HEK293 (cell line): ENCODE measurements around the gene KLF11.

Experiments
- CTCF ChIA-PET: fragments of 350-600 bp; formaldehyde crosslinking; extraction: SDS; loops from one replicate; lab custom pipeline; 2021; ENCODE audit warnings: antibody characterized with exemption; lab: Yijun Ruan, JAX
- POLR2A ChIA-PET: fragments of 300-600 bp; formaldehyde crosslinking; extraction: SDS; loops from one replicate; lab custom pipeline; 2020; ENCODE audit warnings: antibody characterized with exemption, inconsistent platforms; lab: Yijun Ruan, JAX
- H3K27ac ChIP-seq: fragments of 200-500 bp; sonication (Bioruptor generic); 2 replicates; pipeline ENCODE4 v1.5.1; 2014; ENCODE audit warnings: low read depth, low read length, control low read depth, inconsistent platforms; ENCODE audit errors: extremely low read depth
- H3K36me3 ChIP-seq, 2 experiments: fragments of 200-500 bp in 1 of 2; sonication (Bioruptor generic) in 1 of 2; 1 replicate in 1 of 2; 2 replicates in 1 of 2; pipeline ENCODE4 v1.5.1; 2014 to 2017; ENCODE audit warnings: inconsistent platforms in 2 of 2, low read length in 2 of 2; ENCODE audit not compliant: control insufficient read depth in 2 of 2, insufficient read depth in 1 of 2
- H3K4me1 ChIP-seq: fragments of 200-500 bp; sonication (Bioruptor generic); 2 replicates; pipeline ENCODE4 v1.5.1; 2014; ENCODE audit warnings: mild to moderate bottlenecking, low read length, inconsistent platforms; ENCODE audit not compliant: control insufficient read depth, insufficient read depth
- H3K4me3 ChIP-seq: 2 replicates; pipeline ENCODE4 v1.5.1; 2011; ENCODE audit warnings: low read depth, mild to moderate bottlenecking, control low read depth, low read length, moderate library complexity
- H3K9me3 ChIP-seq: fragments of 200-500 bp; sonication (Bioruptor generic); 2 replicates; pipeline ENCODE4 v1.5.1; 2014; ENCODE audit warnings: low read depth, low read length, inconsistent platforms; ENCODE audit not compliant: control insufficient read depth, insufficient read depth
- KLF1 ChIP-seq: fragments of 450-650 bp; formaldehyde crosslinking; IDR thresholded peaks from 2 replicates; pipeline ENCODE4 v1.5.1; 2016; ENCODE audit warnings: missing biosample characterization, missing genetic modification characterization
- KLF8 ChIP-seq: fragments of 450-650 bp; formaldehyde crosslinking; IDR thresholded peaks from 2 replicates; pipeline ENCODE4 v1.5.1; 2016; ENCODE audit warnings: missing biosample characterization, missing genetic modification characterization
- PRDM1 ChIP-seq: fragments of 450-650 bp; formaldehyde crosslinking; IDR thresholded peaks from 2 replicates; pipeline ENCODE4; 2016; ENCODE audit warnings: missing biosample characterization, missing genetic modification characterization
- SP7 ChIP-seq: fragments of 450-650 bp; formaldehyde crosslinking; IDR thresholded peaks from 2 replicates; pipeline ENCODE4 v1.5.1; 2016; ENCODE audit warnings: missing biosample characterization, missing genetic modification characterization
- YY1 ChIP-seq: fragments of 450-650 bp; formaldehyde crosslinking; IDR thresholded peaks from 2 replicates; pipeline ENCODE4 v1.5.1; 2018; ENCODE audit warnings: missing biosample characterization, missing genetic modification characterization
- ZFP3 ChIP-seq: fragments of 450-650 bp; formaldehyde crosslinking; IDR thresholded peaks from 2 replicates; pipeline ENCODE4 v1.5.1; 2016; ENCODE audit warnings: low read depth, missing biosample characterization, missing genetic modification characterization
- ZFP37 ChIP-seq: fragments of 450-650 bp; formaldehyde crosslinking; IDR thresholded peaks from 2 replicates; pipeline ENCODE4 v1.5.1; 2016; ENCODE audit warnings: missing biosample characterization, missing genetic modification characterization
- ZNF112 ChIP-seq: fragments of 450-650 bp; formaldehyde crosslinking; IDR thresholded peaks from 2 replicates; pipeline ENCODE4 v1.5.0; 2017; ENCODE audit warnings: missing biosample characterization, missing genetic modification characterization
- ZNF114 ChIP-seq: fragments of 450-650 bp; formaldehyde crosslinking; IDR thresholded peaks from 2 replicates; pipeline ENCODE4 v1.5.0; 2017; ENCODE audit warnings: missing biosample characterization, missing genetic modification characterization
- ZNF157 ChIP-seq: fragments of 450-650 bp; formaldehyde crosslinking; IDR thresholded peaks from 2 replicates; pipeline ENCODE4 v1.5.1; 2016; ENCODE audit warnings: missing biosample characterization, missing genetic modification characterization
- ZNF214 ChIP-seq: fragments of 450-650 bp; formaldehyde crosslinking; IDR thresholded peaks from 2 replicates; pipeline ENCODE4 v1.5.1; 2017; ENCODE audit warnings: missing biosample characterization, mild to moderate bottlenecking, missing genetic modification characterization, borderline replicate concordance
- ZNF37A ChIP-seq: fragments of 450-650 bp; IDR thresholded peaks from 2 replicates; pipeline ENCODE4 v1.5.1; 2018; ENCODE audit warnings: missing biosample characterization, missing genetic modification characterization
- ZNF394 ChIP-seq: fragments of 450-650 bp; formaldehyde crosslinking; IDR thresholded peaks from 2 replicates; pipeline ENCODE4 v1.5.1; 2016; ENCODE audit warnings: missing biosample characterization, missing genetic modification characterization, mild to moderate bottlenecking, moderate library complexity, borderline replicate concordance
- ZNF473 ChIP-seq: fragments of 450-650 bp; formaldehyde crosslinking; IDR thresholded peaks from 2 replicates; pipeline ENCODE4 v1.5.1; 2017; ENCODE audit warnings: missing biosample characterization, missing genetic modification characterization
- ZNF48 ChIP-seq: fragments of 450-650 bp; formaldehyde crosslinking; IDR thresholded peaks from 2 replicates; pipeline ENCODE4 v1.5.1; 2016; ENCODE audit warnings: missing biosample characterization, missing genetic modification characterization
- ZNF501 ChIP-seq: fragments of 450-650 bp; formaldehyde crosslinking; IDR thresholded peaks from 2 replicates; pipeline ENCODE4 v1.5.1; 2016; ENCODE audit warnings: missing biosample characterization, missing genetic modification characterization
- ZNF510 ChIP-seq: fragments of 450-650 bp; formaldehyde crosslinking; IDR thresholded peaks from 2 replicates; pipeline ENCODE4 v1.5.1; 2018; ENCODE audit warnings: mild to moderate bottlenecking, missing genetic modification characterization, missing biosample characterization; ENCODE audit not compliant: insufficient replicate concordance
- ZNF529 ChIP-seq: fragments of 450-650 bp; formaldehyde crosslinking; IDR thresholded peaks from 2 replicates; pipeline ENCODE4 v1.5.1; 2017; ENCODE audit warnings: missing genetic modification characterization, missing biosample characterization; ENCODE audit not compliant: insufficient replicate concordance
- ZNF544 ChIP-seq: fragments of 450-650 bp; formaldehyde crosslinking; IDR thresholded peaks from 2 replicates; pipeline ENCODE4 v1.5.0; 2017; ENCODE audit warnings: missing biosample characterization, missing genetic modification characterization
- ZNF670 ChIP-seq: fragments of 450-650 bp; formaldehyde crosslinking; IDR thresholded peaks from 2 replicates; pipeline ENCODE4 v1.5.1; 2016; ENCODE audit warnings: missing biosample characterization, missing genetic modification characterization, low read depth
- ZNF701 ChIP-seq: fragments of 450-650 bp; formaldehyde crosslinking; IDR thresholded peaks from 2 replicates; pipeline ENCODE4 v1.5.1; 2016; ENCODE audit warnings: missing biosample characterization, missing genetic modification characterization
- ZNF785 ChIP-seq: fragments of 450-650 bp; formaldehyde crosslinking; IDR thresholded peaks from 2 replicates; pipeline ENCODE4 v1.5.1; 2016; ENCODE audit warnings: missing biosample characterization, missing genetic modification characterization
- ZSCAN23 ChIP-seq: fragments of 450-650 bp; formaldehyde crosslinking; IDR thresholded peaks from 2 replicates; pipeline ENCODE4 v1.5.1; 2016; ENCODE audit warnings: missing biosample characterization, missing genetic modification characterization
- ZSCAN30 ChIP-seq: fragments of 450-650 bp; IDR thresholded peaks from 2 replicates; pipeline ENCODE4 v1.5.1; 2018; ENCODE audit warnings: missing biosample characterization, mild to moderate bottlenecking, missing genetic modification characterization, moderate library complexity
- TF ChIP-seq, protein P1 (sequence below): fragments of 450-650 bp; formaldehyde crosslinking; IDR thresholded peaks from 2 replicates; pipeline ENCODE4 v1.5.1; 2016; ENCODE audit warnings: missing biosample characterization, missing genetic modification characterization
- TF ChIP-seq, protein P2 (sequence below): fragments of 450-650 bp; formaldehyde crosslinking; conservative IDR thresholded peaks from 2 replicates; pipeline ENCODE4 v1.5.1; 2016; ENCODE audit warnings: low read depth, missing biosample characterization, missing genetic modification characterization
- TF ChIP-seq, protein P3 (sequence below): fragments of 450-650 bp; formaldehyde crosslinking; IDR thresholded peaks from 2 replicates; pipeline ENCODE4 v1.5.1; 2017; ENCODE audit warnings: missing biosample characterization, mild to moderate bottlenecking, missing genetic modification characterization, moderate library complexity
- TF ChIP-seq, protein P4 (sequence below): fragments of 450-650 bp; formaldehyde crosslinking; IDR thresholded peaks from 2 replicates; pipeline ENCODE4 v1.5.1; 2016; ENCODE audit warnings: missing biosample characterization, missing genetic modification characterization

KLF11 gene

DNA sequence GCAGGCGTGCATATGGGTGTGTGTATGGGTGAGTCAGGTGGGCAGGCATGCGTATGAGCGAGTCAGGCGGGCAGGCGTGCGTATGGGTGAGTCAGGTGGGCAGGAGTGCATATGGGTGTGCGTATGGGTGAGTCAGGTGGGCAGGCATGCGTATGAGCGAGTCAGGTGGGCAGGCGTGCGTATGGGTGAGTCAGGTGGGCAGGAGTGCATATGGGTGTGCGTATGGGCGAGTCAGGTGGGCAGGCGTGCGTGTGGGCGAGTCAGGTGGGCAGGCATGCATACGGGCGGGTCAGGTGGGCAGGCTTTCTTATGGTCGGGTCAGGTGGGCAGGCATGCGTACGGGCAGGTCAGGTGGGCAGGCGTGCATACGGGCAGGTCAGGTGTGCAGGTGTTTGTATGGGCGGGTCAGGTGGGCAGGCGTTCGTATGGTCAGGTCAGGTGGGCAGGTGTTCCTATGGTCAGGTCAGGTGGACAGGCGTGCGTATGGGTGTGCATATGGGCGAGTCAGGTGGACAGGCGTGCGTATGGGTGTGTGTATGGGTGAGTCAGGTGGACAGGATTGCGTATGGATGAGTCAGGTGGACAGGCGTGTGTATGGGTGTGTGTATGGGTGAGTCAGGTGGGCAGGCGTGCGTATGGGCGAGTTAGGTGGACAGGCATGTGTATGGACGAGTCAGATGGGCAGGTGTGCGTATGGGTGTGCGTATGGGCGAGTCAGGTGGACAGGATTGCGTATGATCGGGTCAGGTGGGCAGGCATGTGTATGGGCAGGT lies 28.7 kb upstream of the KLF11 start:
- ChIA-PET CTCF (no interaction called here), POLR2A (no interaction called here)
- Histone ChIP-seq H3K4me3 (no peak overlapping the region), H3K36me3 (no peaks in the 10 kb centered on the region), H3K4me1 (no peaks in the 10 kb centered on the region), H3K9me3 (no peaks in the 10 kb centered on the region), H3K27ac (no peak overlapping the region)
- TF ChIP-seq ZSCAN30 (tag by site-specific recombination): no peak
- no peak for TF ChIP-seq YY1 (tag by site-specific recombination)
- TF ChIP-seq, protein P1, sequence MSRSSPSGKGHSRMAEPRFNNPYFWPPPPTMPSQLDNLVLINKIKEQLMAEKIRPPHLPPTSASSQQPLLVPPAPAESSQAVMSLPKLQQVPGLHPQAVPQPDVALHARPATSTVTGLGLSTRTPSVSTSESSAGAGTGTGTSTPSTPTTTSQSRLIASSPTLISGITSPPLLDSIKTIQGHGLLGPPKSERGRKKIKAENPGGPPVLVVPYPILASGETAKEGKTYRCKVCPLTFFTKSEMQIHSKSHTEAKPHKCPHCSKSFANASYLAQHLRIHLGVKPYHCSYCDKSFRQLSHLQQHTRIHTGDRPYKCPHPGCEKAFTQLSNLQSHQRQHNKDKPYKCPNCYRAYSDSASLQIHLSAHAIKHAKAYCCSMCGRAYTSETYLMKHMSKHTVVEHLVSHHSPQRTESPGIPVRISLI (tag by site-specific recombination): no peak
- TF ChIP-seq ZNF670 (tag by site-specific recombination): no peak
- no peak for TF ChIP-seq ZNF544 (tag by site-specific recombination)
- TF ChIP-seq ZSCAN23: no peak
- TF ChIP-seq ZNF701: no peak
- TF ChIP-seq, protein P2, sequence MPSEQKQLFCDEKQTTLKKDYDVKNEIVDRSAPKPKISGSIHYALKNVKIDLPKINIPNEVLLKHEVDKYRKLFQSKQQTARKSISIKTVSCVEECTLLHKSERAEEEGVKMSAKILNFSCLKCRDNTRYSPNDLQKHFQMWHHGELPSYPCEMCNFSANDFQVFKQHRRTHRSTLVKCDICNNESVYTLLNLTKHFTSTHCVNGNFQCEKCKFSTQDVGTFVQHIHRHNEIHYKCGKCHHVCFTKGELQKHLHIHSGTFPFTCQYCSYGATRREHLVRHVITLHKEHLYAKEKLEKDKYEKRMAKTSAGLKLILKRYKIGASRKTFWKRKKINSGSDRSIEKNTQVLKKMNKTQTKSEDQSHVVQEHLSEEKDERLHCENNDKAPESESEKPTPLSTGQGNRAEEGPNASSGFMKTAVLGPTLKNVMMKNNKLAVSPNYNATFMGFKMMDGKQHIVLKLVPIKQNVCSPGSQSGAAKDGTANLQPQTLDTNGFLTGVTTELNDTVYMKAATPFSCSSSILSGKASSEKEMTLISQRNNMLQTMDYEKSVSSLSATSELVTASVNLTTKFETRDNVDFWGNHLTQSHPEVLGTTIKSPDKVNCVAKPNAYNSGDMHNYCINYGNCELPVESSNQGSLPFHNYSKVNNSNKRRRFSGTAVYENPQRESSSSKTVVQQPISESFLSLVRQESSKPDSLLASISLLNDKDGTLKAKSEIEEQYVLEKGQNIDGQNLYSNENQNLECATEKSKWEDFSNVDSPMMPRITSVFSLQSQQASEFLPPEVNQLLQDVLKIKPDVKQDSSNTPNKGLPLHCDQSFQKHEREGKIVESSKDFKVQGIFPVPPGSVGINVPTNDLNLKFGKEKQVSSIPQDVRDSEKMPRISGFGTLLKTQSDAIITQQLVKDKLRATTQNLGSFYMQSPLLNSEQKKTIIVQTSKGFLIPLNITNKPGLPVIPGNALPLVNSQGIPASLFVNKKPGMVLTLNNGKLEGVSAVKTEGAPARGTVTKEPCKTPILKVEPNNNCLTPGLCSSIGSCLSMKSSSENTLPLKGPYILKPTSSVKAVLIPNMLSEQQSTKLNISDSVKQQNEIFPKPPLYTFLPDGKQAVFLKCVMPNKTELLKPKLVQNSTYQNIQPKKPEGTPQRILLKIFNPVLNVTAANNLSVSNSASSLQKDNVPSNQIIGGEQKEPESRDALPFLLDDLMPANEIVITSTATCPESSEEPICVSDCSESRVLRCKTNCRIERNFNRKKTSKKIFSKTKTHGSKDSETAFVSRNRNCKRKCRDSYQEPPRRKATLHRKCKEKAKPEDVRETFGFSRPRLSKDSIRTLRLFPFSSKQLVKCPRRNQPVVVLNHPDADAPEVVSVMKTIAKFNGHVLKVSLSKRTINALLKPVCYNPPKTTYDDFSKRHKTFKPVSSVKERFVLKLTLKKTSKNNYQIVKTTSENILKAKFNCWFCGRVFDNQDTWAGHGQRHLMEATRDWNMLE (tag by site-specific recombination): no peak
- TF ChIP-seq ZNF529 (tag by site-specific recombination): no peak
- no peak for TF ChIP-seq ZNF214
- no peak for TF ChIP-seq ZNF112 (tag by site-specific recombination)
- TF ChIP-seq KLF8 (tag by site-specific recombination): peak; percentile 46; the same call in 1 of the 2 replicates
- no peak for TF ChIP-seq ZFP3 (tag by site-specific recombination)
- TF ChIP-seq PRDM1: no peak
- TF ChIP-seq ZNF37A (tag by site-specific recombination): no peak
- TF ChIP-seq, protein P3, sequence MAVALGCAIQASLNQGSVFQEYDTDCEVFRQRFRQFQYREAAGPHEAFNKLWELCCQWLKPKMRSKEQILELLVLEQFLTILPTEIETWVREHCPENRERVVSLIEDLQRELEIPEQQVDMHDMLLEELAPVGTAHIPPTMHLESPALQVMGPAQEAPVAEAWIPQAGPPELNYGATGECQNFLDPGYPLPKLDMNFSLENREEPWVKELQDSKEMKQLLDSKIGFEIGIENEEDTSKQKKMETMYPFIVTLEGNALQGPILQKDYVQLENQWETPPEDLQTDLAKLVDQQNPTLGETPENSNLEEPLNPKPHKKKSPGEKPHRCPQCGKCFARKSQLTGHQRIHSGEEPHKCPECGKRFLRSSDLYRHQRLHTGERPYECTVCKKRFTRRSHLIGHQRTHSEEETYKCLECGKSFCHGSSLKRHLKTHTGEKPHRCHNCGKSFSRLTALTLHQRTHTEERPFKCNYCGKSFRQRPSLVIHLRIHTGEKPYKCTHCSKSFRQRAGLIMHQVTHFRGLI (tag by site-specific recombination): no peak
- no peak for TF ChIP-seq ZFP37 (tag by site-specific recombination)
- TF ChIP-seq ZNF510 (tag by site-specific recombination): no peak
- peak; percentile 36; the same call in 1 of the 2 replicates for TF ChIP-seq KLF1
- TF ChIP-seq, protein P4, sequence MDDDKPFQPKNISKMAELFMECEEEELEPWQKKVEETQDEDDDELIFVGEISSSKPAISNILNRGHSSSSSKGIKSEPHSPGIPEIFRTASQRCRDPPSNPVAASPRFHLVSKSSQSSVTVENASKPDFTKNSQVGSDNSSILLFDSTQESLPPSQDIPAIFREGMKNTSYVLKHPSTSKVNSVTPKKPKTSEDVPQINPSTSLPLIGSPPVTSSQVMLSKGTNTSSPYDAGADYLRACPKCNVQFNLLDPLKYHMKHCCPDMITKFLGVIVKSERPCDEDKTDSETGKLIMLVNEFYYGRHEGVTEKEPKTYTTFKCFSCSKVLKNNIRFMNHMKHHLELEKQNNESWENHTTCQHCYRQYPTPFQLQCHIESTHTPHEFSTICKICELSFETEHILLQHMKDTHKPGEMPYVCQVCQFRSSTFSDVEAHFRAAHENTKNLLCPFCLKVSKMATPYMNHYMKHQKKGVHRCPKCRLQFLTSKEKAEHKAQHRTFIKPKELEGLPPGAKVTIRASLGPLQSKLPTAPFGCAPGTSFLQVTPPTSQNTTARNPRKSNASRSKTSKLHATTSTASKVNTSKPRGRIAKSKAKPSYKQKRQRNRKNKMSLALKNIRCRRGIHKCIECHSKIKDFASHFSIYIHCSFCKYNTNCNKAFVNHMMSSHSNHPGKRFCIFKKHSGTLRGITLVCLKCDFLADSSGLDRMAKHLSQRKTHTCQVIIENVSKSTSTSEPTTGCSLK (tag by site-specific recombination): no peak
- TF ChIP-seq ZNF114 (tag by site-specific recombination): no peak
- no peak for TF ChIP-seq ZNF394 (tag by site-specific recombination)
- TF ChIP-seq ZNF501 (tag by site-specific recombination): no peak
- TF ChIP-seq ZNF473: no peak
- TF ChIP-seq ZNF157 (tag by site-specific recombination): no peak
- TF ChIP-seq SP7 (tag by site-specific recombination): no peak
- TF ChIP-seq ZNF48 (tag by site-specific recombination): no peak
- TF ChIP-seq ZNF785 (tag by site-specific recombination): no peak
